ENCODE results near the gene THRA.
"Not testable (repeated sequence)": the region's sequence is repeated elsewhere in the genome, so short reads cannot be mapped to it uniquely, and the experiment has no call there.

Gene THRA

GRCh38 chr17:40113110-40113906 is 50.5 kb downstream of the THRA start:
- peak; percentile 93 for DNase-seq (ENCODE audit: low spot score)

GRCh38 chr17:40113907-40114245 is 51.1 kb downstream of the THRA start:
- DNase-seq (ENCODE audit: low spot score) = no peak

- DNase-seq (ENCODE audit: low spot score) = no peak
These were observed 52.3 kb downstream of the THRA start for GRCh38 chr17:40115101-40115436.

- DNase-seq (ENCODE audit: low spot score) = peak; percentile 98
These were observed 58.7 kb downstream of the THRA start, which contains the start of gene MSL1 for GRCh38 chr17:40121181-40122135. Gene MSL1, plus strand, starts transcription at chr17:40121971. Its CDS starts 642 bp downstream, at chr17:40122613.

- DNase-seq (ENCODE audit: low spot score) = peak; percentile 80
These were observed 59.6 kb downstream of the THRA start for GRCh38 chr17:40122136-40122998.

GRCh38 chr17:40122999-40123810 is 60.4 kb downstream of the THRA start:
- peak; percentile 78 for DNase-seq (ENCODE audit: low spot score)

GRCh38 chr17:40123811-40124114 is 61.0 kb downstream of the THRA start:
- no peak for DNase-seq (ENCODE audit: low spot score)

GRCh38 chr17:40124279-40125141 is 61.7 kb downstream of the THRA start:
- DNase-seq (ENCODE audit: low spot score) = no peak

GRCh38 chr17:40129498-40129897 is 66.7 kb downstream of the THRA start:
- DNase-seq (ENCODE audit: low spot score) = no peak

- DNase-seq (ENCODE audit: low spot score) = no peak
These were observed 67.7 kb downstream of the THRA start for GRCh38 chr17:40130352-40131042.

GRCh38 chr17:40134184-40134583 is 71.4 kb downstream of the THRA start:
- no peak for DNase-seq (ENCODE audit: low spot score)

- no peak for DNase-seq (ENCODE audit: low spot score)
These were observed 73.1 kb downstream of the THRA start for GRCh38 chr17:40135817-40136216.

GRCh38 chr17:40139566-40140058 is 76.8 kb downstream of the THRA start:
- DNase-seq (ENCODE audit: low spot score) = no peak

- DNase-seq (ENCODE audit: low spot score) = not testable (repeated sequence)
These were observed 80.4 kb downstream of the THRA start for GRCh38 chr17:40143166-40143565.

Data from AG20443 (cell line).